AG09309 (cell line): ENCODE results near the gene NRTN.

Experiments used
- DNase-seq: peaks from one replicate; pipeline ENCODE4 v3.0.0-alpha.2; 2010; ENCODE audit warnings: low read depth
- H3K4me3 ChIP-seq: 2 replicates; pipeline ENCODE4 v1.5.1; 2011; ENCODE audit warnings: mild to moderate bottlenecking, low read depth, low read length, moderate library complexity; ENCODE audit not compliant: control insufficient read depth
- CTCF ChIP-seq: IDR thresholded peaks from 2 replicates; pipeline ENCODE4 v1.5.1; 2011; ENCODE audit warnings: mild to moderate bottlenecking, low read depth, low read length, inconsistent platforms; ENCODE audit not compliant: insufficient read depth, control insufficient read depth; ENCODE audit errors: missing control alignments

NRTN gene

GRCh38 chr19:5877427-5877826, 72.6 kb downstream of the NRTN start:
- no peak for DNase-seq
- TF ChIP-seq CTCF, result no peak
- no peak overlapping the region for H3K4me3 ChIP-seq

GRCh38 chr19:5877882-5878281, 73.0 kb downstream of the NRTN start:
- H3K4me3 ChIP-seq, result no peak overlapping the region
- TF ChIP-seq CTCF, result no peak
- no peak for DNase-seq
